Gastrocnemius medialis (tissue), 4 donors: Measurements from ENCODE around the gene GIGYF2. TPM values are rescaled to one million over a fixed set of nuclear protein-coding genes. Genes with fewer than 3 reads are reported as not detected.

Source experiments
- ATAC-seq, 2 donors: fragments of 150-250 bp; one replicate each; pipeline ENCODE4 v1.9.1; 2016
- DNase-seq, 2 donors: peaks; one replicate each; pipeline ENCODE4 v3.0.0-alpha.2; 2019
- H3K27ac ChIP-seq, 4 donors: fragments of 200-600 bp; sonication (generic); 1 replicate in 1 of 4; 2 replicates in 3 of 4; pipeline ENCODE4 v1.5.1; 2016 to 2018; ENCODE audit warnings: mild to moderate bottlenecking in 2 of 4, moderate library complexity in 1 of 4
- H3K27me3 ChIP-seq, 3 donors: fragments of 200-600 bp; sonication (generic) in 2 of 3; 1 replicate in 1 of 3; 2 replicates in 2 of 3; pipeline versions ENCODE4 v1.5.1 to v1.6.0; 2016 to 2019; ENCODE audit warnings: mild to moderate bottlenecking in 1 of 3, moderate library complexity in 1 of 3
- H3K36me3 ChIP-seq, 2 donors: fragments of 200-600 bp; sonication (generic) in 1 of 2; one replicate each; pipeline ENCODE4 v1.5.1; 2017 to 2018
- H3K4me1 ChIP-seq, 2 donors: fragments of 200-600 bp; sonication (generic) in 1 of 2; one replicate each; pipeline ENCODE4 v1.5.1; 2016 to 2017; ENCODE audit warnings: mild to moderate bottlenecking in 2 of 2
- H3K4me3 ChIP-seq, 4 donors: fragments of 200-600 bp; sonication (generic) in 3 of 4; 1 replicate in 1 of 4; 2 replicates in 3 of 4; pipeline ENCODE4 v1.5.1; 2016 to 2019; ENCODE audit warnings: mild to moderate bottlenecking in 2 of 4
- H3K9me3 ChIP-seq, 3 donors: fragments of 200-600 bp; sonication (generic) in 2 of 3; 1 replicate in 1 of 3; 2 replicates in 2 of 3; pipeline ENCODE4 v1.5.1; 2016 to 2019
- POLR2A ChIP-seq, 2 donors: fragments of 450-650 bp; IDR thresholded peaks; one replicate each; pipeline ENCODE4 v1.6.1; 2017; ENCODE audit warnings: antibody characterized with exemption in 2 of 2, mild to moderate bottlenecking in 2 of 2, moderate library complexity in 2 of 2
- in situ Hi-C, 4 donors: fragments of 200-750 bp; cut with MboI; loops; one replicate each; pipeline versions ENCODE4 v1.15.0 to v1.8.0; 2017; ENCODE audit warnings: low sequenced_read_pairs in 4 of 4
- intact Hi-C: fragments of 100-400 bp; cut with DNase I; formaldehyde crosslinking; loops from one replicate; pipeline ENCODE4 v1.15.1; 2023; ENCODE audit warnings: low total_unique reads
- total RNA-seq, 4 donors: library from RNA; depleted of rRNA; stranded (reverse); fragments of >200 nt; gene quantifications; one replicate each; pipeline versions ENCODE4 v1.1.0 to v1.2.3, GENCODE V29; 2016
- TF ChIP-seq, protein P1 (sequence below), 5 experiments: fragments of 450-650 bp in 3 of 5; fragments of 200-600 bp in 2 of 5; sonication (generic) in 2 of 5; IDR thresholded peaks in 4 of 5; conservative IDR thresholded peaks in 1 of 5; 1 replicate in 4 of 5; 2 replicates in 1 of 5; pipeline ENCODE4 v1.5.1; 2016 to 2019; ENCODE audit warnings: antibody characterized with exemption in 5 of 5, mild to moderate bottlenecking in 3 of 5, moderate library complexity in 3 of 5

Gene GIGYF2
- total RNA-seq, 4 donors from 2014 or later, result 55.7 to 87.8 (median 66.1) TPM

DNA sequence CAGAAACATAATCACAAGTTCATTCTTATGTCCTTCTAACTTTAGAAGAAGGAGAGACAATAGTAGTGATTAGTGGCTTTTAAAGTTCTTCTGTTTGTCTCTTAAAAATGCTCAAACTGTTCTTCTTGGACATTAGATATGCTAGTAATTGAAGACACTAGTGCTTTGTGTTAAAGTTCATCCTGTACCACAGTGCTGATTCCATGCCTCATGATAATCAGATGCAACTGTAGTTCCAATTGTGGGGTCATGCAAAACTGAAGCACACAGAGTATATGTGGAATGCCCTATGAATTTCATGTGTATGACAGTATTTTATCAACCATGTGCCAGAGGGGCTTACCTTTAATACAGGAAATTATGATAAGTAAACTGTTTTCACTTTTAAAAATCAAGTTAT lies 90.7 kb downstream of the GIGYF2 start:
- DNase-seq (no peak), ATAC-seq (no peak)
- in situ Hi-C loops, result no loop called here
- Histone ChIP-seq H3K9me3 (no peaks in the 10 kb centered on the region), H3K27me3 (no peaks in the 10 kb centered on the region), H3K27ac (no peak overlapping the region), H3K4me1 (no peaks in the 10 kb centered on the region), H3K36me3 (peaks cover 4 to 51% of the 10 kb centered on the region in 2 donors), H3K4me3 (no peak overlapping the region)
- no peak for TF ChIP-seq POLR2A (IDR thresholded peaks at IDR 0.05)
- TF ChIP-seq, protein P1, sequence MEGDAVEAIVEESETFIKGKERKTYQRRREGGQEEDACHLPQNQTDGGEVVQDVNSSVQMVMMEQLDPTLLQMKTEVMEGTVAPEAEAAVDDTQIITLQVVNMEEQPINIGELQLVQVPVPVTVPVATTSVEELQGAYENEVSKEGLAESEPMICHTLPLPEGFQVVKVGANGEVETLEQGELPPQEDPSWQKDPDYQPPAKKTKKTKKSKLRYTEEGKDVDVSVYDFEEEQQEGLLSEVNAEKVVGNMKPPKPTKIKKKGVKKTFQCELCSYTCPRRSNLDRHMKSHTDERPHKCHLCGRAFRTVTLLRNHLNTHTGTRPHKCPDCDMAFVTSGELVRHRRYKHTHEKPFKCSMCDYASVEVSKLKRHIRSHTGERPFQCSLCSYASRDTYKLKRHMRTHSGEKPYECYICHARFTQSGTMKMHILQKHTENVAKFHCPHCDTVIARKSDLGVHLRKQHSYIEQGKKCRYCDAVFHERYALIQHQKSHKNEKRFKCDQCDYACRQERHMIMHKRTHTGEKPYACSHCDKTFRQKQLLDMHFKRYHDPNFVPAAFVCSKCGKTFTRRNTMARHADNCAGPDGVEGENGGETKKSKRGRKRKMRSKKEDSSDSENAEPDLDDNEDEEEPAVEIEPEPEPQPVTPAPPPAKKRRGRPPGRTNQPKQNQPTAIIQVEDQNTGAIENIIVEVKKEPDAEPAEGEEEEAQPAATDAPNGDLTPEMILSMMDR (IDR thresholded peaks at IDR 0.05 in 4 of 5, conservative IDR thresholded peaks at IDR 0.05 in 1 of 5), result no peak
- intact Hi-C loops, result no loop called here

DNA sequence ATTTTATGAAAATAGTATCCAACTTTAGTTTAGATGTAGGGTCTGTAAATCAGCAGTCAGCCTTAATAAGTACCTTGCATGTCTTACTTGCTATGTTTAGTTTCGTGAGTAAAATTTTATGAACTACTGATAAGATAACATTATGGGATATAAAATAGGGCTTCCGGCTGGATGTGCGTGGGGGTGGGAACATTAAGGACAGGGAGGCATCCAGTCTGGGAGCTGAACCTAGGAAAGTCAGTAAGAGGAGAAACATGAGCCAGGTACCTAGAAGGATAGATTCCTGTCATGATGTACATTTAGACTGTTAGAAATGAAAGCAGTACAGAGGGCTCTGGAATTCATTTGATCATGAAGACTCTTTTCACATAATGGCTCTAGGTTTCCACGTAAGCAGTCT lies 92.0 kb downstream of the GIGYF2 start:
- in situ Hi-C loops, result no loop called here
- Histone ChIP-seq H3K36me3 (peaks cover 4 to 64% of the 10 kb centered on the region in 2 donors), H3K9me3 (no peaks in the 10 kb centered on the region), H3K4me3 (no peak overlapping the region), H3K27me3 (no peaks in the 10 kb centered on the region), H3K27ac (no peak overlapping the region), H3K4me1 (no peaks in the 10 kb centered on the region)
- ATAC-seq, result no peak
- TF ChIP-seq, protein P1 (IDR thresholded peaks at IDR 0.05 in 4 of 5, conservative IDR thresholded peaks at IDR 0.05 in 1 of 5), result no peak
- TF ChIP-seq POLR2A (IDR thresholded peaks at IDR 0.05), result no peak
- intact Hi-C loops, result no loop called here
- DNase-seq, result no peak

DNA sequence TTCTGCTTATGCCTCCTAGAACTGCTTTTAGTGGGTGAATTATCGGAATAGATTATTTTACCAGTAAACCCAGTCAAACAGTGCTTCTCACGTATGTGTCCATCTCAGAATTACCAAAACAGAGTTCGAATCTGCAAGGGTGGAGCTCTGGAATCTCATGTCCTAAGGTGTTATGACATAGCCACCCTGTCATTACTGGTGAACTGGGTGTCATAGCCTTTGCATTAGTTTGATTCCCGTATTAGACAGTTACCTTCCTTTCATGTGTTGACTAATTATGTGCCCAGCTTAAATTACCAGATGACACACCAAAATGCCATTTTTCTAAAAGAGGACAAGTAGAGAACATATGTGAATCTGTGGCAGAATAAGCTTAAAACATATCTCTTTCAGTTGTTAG lies 94.4 kb downstream of the GIGYF2 start:
- Histone ChIP-seq H3K4me3 (no peak overlapping the region), H3K27me3 (no peaks in the 10 kb centered on the region), H3K36me3 (peaks cover 4 to 88% of the 10 kb centered on the region in 2 donors), H3K4me1 (no peaks in the 10 kb centered on the region), H3K27ac (no peak overlapping the region), H3K9me3 (no peaks in the 10 kb centered on the region)
- peak in 1 of 2 donors; percentile 42 for ATAC-seq
- intact Hi-C loops, result no loop called here
- DNase-seq, result no peak
- in situ Hi-C loops, result no loop called here
- TF ChIP-seq POLR2A (IDR thresholded peaks at IDR 0.05), result no peak
- TF ChIP-seq, protein P1 (IDR thresholded peaks at IDR 0.05 in 4 of 5, conservative IDR thresholded peaks at IDR 0.05 in 1 of 5), result no peak

DNA sequence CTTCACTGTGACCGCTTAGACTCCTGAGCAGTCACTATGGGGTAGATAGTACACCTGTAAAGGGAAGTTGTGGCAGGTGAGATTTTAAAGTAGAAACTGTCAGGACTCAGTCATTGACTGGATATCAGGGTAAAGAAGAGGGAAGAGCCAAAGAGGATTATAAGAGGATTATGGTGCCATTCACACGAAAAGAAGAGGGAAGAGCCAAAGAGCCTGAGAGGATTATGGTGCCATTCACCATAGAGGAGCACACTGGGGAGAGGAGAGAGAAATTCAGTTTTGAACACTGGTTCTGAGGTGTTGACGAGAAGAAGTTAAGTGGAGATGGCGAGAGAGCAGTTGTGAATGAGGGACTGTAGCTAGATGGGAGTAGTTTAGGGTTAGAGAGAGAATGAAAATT lies 96.1 kb downstream of the GIGYF2 start:
- H3K4me3 ChIP-seq, result no peak overlapping the region
- H3K27ac ChIP-seq, result no peak overlapping the region
- H3K4me1 ChIP-seq, result no peaks in the 10 kb centered on the region
- no peaks in the 10 kb centered on the region for H3K27me3 ChIP-seq
- in situ Hi-C loops (no loop called here), intact Hi-C loops (no loop called here)
- peaks cover 0 to 89% of the 10 kb centered on the region in 2 donors for H3K36me3 ChIP-seq
- ATAC-seq, result no peak
- TF ChIP-seq, protein P1 (IDR thresholded peaks at IDR 0.05 in 4 of 5, conservative IDR thresholded peaks at IDR 0.05 in 1 of 5), result no peak
- TF ChIP-seq POLR2A (IDR thresholded peaks at IDR 0.05), result no peak
- DNase-seq, result no peak
- no peaks in the 10 kb centered on the region for H3K9me3 ChIP-seq

DNA sequence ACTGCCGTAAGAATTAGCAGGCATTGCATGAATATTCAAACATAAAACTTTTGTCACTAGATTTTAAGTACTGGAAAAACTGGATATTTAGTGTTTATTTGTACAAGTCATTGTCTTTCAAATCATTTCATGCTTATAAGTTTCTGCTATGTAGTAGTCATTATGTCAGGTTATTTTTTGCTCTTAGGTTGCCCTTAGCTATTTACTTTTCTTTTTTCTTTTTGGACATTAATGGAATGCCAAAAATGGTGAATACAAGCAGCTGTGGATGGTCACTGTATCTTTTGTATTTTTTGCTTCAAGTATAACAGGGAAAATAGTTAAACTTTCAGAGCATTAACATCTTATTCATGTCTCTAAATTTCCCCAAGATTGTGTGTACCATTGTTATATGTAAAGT lies 97.8 kb downstream of the GIGYF2 start:
- DNase-seq (no peak), ATAC-seq (no peak)
- in situ Hi-C loops (no loop called here), intact Hi-C loops (no loop called here)
- TF ChIP-seq POLR2A (IDR thresholded peaks at IDR 0.05), result no peak
- TF ChIP-seq, protein P1 (IDR thresholded peaks at IDR 0.05 in 4 of 5, conservative IDR thresholded peaks at IDR 0.05 in 1 of 5), result no peak
- Histone ChIP-seq H3K4me3 (no peak overlapping the region), H3K9me3 (no peaks in the 10 kb centered on the region), H3K27ac (no peak overlapping the region), H3K36me3 (peaks cover 0 to 84% of the 10 kb centered on the region in 2 donors), H3K4me1 (no peaks in the 10 kb centered on the region), H3K27me3 (no peaks in the 10 kb centered on the region)
